Mesendoderm (in vitro differentiated cells): Measurements from ENCODE around the gene CD82.

ENCODE experiments used
- DNase-seq: peaks from one replicate; pipeline ENCODE4 v3.0.0; 2013
- H2AK5ac ChIP-seq: 2 replicates; pipeline ENCODE4 v1.6.1; 2013; ENCODE audit warnings: low read length, inconsistent platforms
- H2BK120ac ChIP-seq: 2 replicates; pipeline ENCODE4 v1.6.1; 2013; ENCODE audit warnings: low read depth, mild to moderate bottlenecking, low read length, moderate library complexity, mixed read lengths
- H2BK15ac ChIP-seq: replicated peaks from 2 replicates; pipeline ENCODE4 v1.6.1; 2013; ENCODE audit warnings: low read depth, mild to moderate bottlenecking, moderate library complexity
- H2BK5ac ChIP-seq: 2 replicates; pipeline ENCODE4 v1.6.1; 2013; ENCODE audit warnings: low read length, inconsistent platforms
- H3K18ac ChIP-seq: 2 replicates; pipeline ENCODE4 v1.6.1; 2013; ENCODE audit warnings: mild to moderate bottlenecking, low read length, mixed read lengths
- H3K23ac ChIP-seq: one replicate; pipeline ENCODE4 v1.6.1; 2013; ENCODE audit warnings: low read length
- H3K27ac ChIP-seq: 2 replicates; pipeline ENCODE4 v1.5.1; 2013; ENCODE audit warnings: low read depth, mild to moderate bottlenecking, inconsistent platforms, low read length, moderate library complexity
- H3K27me3 ChIP-seq: 2 replicates; pipeline ENCODE4 v1.6.1; 2013; ENCODE audit warnings: low read length, control low read depth, mild to moderate bottlenecking, inconsistent platforms; ENCODE audit not compliant: insufficient read depth, poor library complexity
- H3K36me3 ChIP-seq: 2 replicates; pipeline ENCODE4 v1.6.1; 2013; ENCODE audit warnings: low read length, inconsistent platforms; ENCODE audit not compliant: control insufficient read depth, insufficient read depth
- H3K4ac ChIP-seq: one replicate; pipeline ENCODE4 v1.6.1; 2013; ENCODE audit warnings: low read depth, mild to moderate bottlenecking, low read length, moderate library complexity
- H3K4me1 ChIP-seq: 2 replicates; pipeline ENCODE4 v1.6.1; 2013; ENCODE audit warnings: low read depth, low read length, inconsistent platforms; ENCODE audit not compliant: control insufficient read depth
- H3K4me2 ChIP-seq: 2 replicates; pipeline ENCODE4 v1.6.1; 2013; ENCODE audit warnings: low read length
- H3K4me3 ChIP-seq: 2 replicates; pipeline ENCODE4 v1.5.1; 2013; ENCODE audit warnings: mild to moderate bottlenecking, low read length
- H3K56ac ChIP-seq: one replicate; pipeline ENCODE4 v1.6.1; 2013; ENCODE audit warnings: low read length
- H3K79me1 ChIP-seq: 2 replicates; pipeline ENCODE4 v1.6.1; 2013; ENCODE audit warnings: low read length, inconsistent platforms
- H3K79me2 ChIP-seq: 2 replicates; pipeline ENCODE4 v1.6.1; 2013; ENCODE audit warnings: mild to moderate bottlenecking, low read length; ENCODE audit not compliant: control insufficient read depth, insufficient read depth
- H3K9ac ChIP-seq: 2 replicates; pipeline ENCODE4 v1.6.1; 2013; ENCODE audit warnings: low read length, inconsistent platforms
- H4K5ac ChIP-seq: one replicate; pipeline ENCODE4 v1.6.1; 2013; ENCODE audit warnings: low read length
- H4K8ac ChIP-seq: one replicate; pipeline ENCODE4 v1.6.1; 2013; ENCODE audit warnings: low read depth, mild to moderate bottlenecking, control low read depth, low read length, moderate library complexity
- WGBS: extraction: QIAGEN DNeasy Blood & Tissue Kit; methylation state at CpG from one replicate; pipeline ENCODE4 v1.1.7; 2013; ENCODE audit warnings: low lambda C conversion rate, missing lambda C conversion rate; ENCODE audit not compliant: insufficient coverage; ENCODE audit errors: extremely low coverage; 5-methylcytosine and 5-hydroxymethylcytosine counted together

Gene CD82

DNA sequence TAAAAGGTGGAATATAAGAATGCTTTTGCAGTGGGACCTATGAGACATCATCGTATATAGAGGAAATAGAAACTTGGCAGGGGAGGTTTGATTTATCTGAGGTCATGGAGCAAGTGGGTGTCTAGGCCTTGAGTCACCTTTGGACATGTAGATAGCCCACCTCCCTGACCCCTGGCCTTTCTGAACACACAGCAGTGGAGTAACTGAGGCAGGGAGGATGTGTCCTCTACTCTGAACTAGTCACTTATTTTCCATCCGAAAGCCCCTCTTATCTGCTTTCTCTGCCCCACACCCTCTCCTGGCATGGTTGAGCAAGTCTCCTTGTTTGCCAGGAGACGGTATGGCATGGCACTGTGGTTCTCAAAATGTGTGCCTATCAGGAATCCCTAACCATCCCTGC lies 7.9 kb downstream of the CD82 start:
- Histone ChIP-seq H3K27ac (no peak overlapping the region), H2BK120ac (no peak overlapping the region), H3K36me3 (no peaks in the 10 kb centered on the region), H3K4me3 (no peak overlapping the region), H3K79me2 (no peaks in the 10 kb centered on the region), H3K23ac (no peak overlapping the region), H3K56ac (no peak overlapping the region), H3K79me1 (no peaks in the 10 kb centered on the region), H2AK5ac (no peak overlapping the region), H3K4me2 (no peak overlapping the region), H2BK15ac (no peak overlapping the region), H3K9ac (no peak overlapping the region), H4K5ac (no peak overlapping the region), H4K8ac (no peak overlapping the region), H2BK5ac (no peak overlapping the region), H3K4me1 (no peaks in the 10 kb centered on the region), H3K4ac (no peak overlapping the region), H3K18ac (no peak overlapping the region), H3K27me3 (no peaks in the 10 kb centered on the region)
- WGBS, result no CpG with 5 or more reads among the region's 3 CpGs
- DNase-seq, result no peak

DNA sequence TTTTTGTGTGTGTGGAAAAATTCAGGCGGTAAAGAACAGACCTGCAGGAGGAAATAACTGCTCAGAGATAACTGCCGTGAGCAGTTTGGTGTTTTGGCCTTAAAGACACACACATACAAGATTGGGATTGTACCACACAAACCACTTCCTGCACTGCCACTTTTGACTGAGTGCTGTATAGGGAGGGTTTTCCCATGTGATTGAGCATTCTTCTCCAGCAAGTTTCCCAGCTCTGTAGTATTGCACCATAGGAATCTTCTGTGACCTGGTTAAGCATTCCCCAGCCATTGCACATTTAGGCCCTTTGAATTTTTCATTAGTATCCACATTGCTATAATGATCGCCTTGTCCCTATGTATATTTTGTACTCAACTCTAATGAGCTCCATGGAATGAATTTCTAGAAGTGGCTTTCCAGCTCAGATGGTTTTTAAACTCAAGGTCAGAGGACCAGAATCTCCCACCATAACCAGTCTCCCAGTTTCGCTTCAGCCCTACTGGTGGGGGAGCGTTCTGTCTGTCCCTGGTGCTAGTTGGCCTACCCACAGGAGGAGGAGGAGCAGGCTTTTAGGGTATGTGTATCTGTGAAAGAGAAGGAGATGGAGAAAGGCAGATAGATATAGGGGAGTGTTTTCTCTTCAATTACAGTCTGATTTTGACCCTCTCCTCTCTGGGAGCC lies 9.3 kb downstream of the CD82 start:
- no peak overlapping the region for H2BK15ac ChIP-seq
- H3K27me3 ChIP-seq, result no peaks in the 10 kb centered on the region
- H3K4me3 ChIP-seq, result no peak overlapping the region
- no peak overlapping the region for H3K56ac ChIP-seq
- no peak overlapping the region for H3K4ac ChIP-seq
- no peaks in the 10 kb centered on the region for H3K4me1 ChIP-seq
- H4K5ac ChIP-seq, result no peak overlapping the region
- no peak overlapping the region for H4K8ac ChIP-seq
- no peaks in the 10 kb centered on the region for H3K79me1 ChIP-seq
- no peak overlapping the region for H3K4me2 ChIP-seq
- no peaks in the 10 kb centered on the region for H3K79me2 ChIP-seq
- H3K23ac ChIP-seq, result no peak overlapping the region
- no peak overlapping the region for H2BK5ac ChIP-seq
- no peak overlapping the region for H3K27ac ChIP-seq
- H2AK5ac ChIP-seq, result no peak overlapping the region
- no peak for DNase-seq
- no peak overlapping the region for H2BK120ac ChIP-seq
- no peak overlapping the region for H3K9ac ChIP-seq
- H3K18ac ChIP-seq, result no peak overlapping the region
- WGBS, result no CpG with 5 or more reads among the region's 5 CpGs
- H3K36me3 ChIP-seq, result no peaks in the 10 kb centered on the region

DNA sequence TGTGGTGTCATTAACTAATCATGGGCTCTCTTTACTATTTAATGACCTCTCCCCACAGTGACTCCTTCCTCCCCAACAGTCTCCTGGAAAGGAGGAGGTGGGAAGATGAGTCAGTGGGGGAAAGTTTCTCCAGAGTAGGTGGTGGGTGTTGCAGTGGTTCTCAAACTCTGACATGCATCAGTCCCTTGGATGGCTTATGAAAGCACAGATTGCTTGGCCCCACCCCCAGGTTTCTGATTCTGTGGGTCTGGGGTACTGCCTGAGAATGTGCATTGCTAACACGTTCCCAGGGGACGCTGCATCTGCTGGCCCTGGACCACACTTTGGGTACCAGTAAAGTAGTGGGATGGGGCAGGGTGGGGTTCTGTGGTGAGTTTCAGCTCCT lies 9.8 kb downstream of the CD82 start:
- Histone ChIP-seq H4K8ac (no peak overlapping the region), H2BK120ac (no peak overlapping the region), H3K18ac (no peak overlapping the region), H2AK5ac (no peak overlapping the region), H3K79me1 (no peaks in the 10 kb centered on the region), H3K79me2 (no peaks in the 10 kb centered on the region), H4K5ac (no peak overlapping the region), H3K4me1 (no peaks in the 10 kb centered on the region), H2BK5ac (no peak overlapping the region), H3K4me2 (no peak overlapping the region), H3K27me3 (no peaks in the 10 kb centered on the region), H3K4ac (no peak overlapping the region), H3K56ac (no peak overlapping the region), H3K23ac (no peak overlapping the region), H2BK15ac (no peak overlapping the region), H3K36me3 (no peaks in the 10 kb centered on the region), H3K27ac (no peak overlapping the region), H3K4me3 (no peak overlapping the region), H3K9ac (no peak overlapping the region)
- no CpG with 5 or more reads among the region's 2 CpGs for WGBS
- DNase-seq, result no peak

DNA sequence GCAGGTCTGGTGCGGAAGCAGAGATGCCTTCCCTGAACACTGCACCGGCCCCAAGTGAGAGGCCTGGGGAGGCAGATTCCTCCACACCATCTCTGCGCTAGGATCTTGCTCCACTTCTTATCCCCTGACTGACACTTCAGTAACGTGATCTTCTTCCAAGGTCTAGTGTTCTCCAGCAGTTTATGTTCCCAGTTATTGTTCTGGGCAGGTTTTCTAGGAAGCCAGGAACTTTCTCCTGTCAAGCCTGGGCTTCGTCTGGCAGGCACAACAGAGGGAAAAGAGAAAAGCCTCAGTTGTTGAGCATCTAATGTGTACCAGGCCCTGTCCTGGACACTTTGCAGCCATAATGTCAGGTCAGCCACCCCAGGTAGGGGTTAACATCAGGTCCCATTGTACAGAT lies 10.5 kb downstream of the CD82 start:
- Histone ChIP-seq H3K36me3 (no peaks in the 10 kb centered on the region), H3K23ac (no peak overlapping the region), H3K27me3 (no peaks in the 10 kb centered on the region), H2BK15ac (no peak overlapping the region), H3K4me1 (no peaks in the 10 kb centered on the region), H3K79me1 (no peaks in the 10 kb centered on the region), H3K18ac (no peak overlapping the region), H3K27ac (no peak overlapping the region), H3K4me3 (no peak overlapping the region), H2BK120ac (no peak overlapping the region), H4K8ac (no peak overlapping the region), H2BK5ac (no peak overlapping the region), H3K4ac (no peak overlapping the region), H3K56ac (no peak overlapping the region), H3K4me2 (no peak overlapping the region), H2AK5ac (no peak overlapping the region), H3K9ac (no peak overlapping the region), H4K5ac (no peak overlapping the region), H3K79me2 (no peaks in the 10 kb centered on the region)
- no peak for DNase-seq
- no CpG with 5 or more reads among the region's 5 CpGs for WGBS

DNA sequence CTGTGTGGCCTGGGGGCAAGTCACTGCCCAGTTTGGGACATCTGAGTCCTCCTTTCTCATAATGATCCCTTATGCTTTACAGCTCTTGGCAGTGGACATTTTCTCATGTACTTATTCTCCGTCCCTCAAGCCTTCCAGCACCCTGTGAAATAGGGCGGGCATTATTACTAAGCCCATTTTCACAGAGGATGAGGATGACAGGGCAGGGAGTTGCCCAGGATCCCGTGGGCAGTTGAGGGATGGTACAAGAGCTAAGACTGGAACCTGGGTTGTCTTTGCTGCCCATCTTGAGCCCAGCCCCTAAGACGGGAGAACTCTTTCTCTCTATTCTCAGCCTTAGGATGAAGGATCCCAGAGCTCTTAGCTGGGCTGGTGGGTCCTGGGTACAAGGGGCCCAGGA lies 11.2 kb downstream of the CD82 start:
- no peaks in the 10 kb centered on the region for H3K79me2 ChIP-seq
- no peak overlapping the region for H2BK15ac ChIP-seq
- H3K79me1 ChIP-seq, result no peaks in the 10 kb centered on the region
- no peak overlapping the region for H3K27ac ChIP-seq
- H3K4me1 ChIP-seq, result no peaks in the 10 kb centered on the region
- H3K18ac ChIP-seq, result no peak overlapping the region
- H3K4ac ChIP-seq, result no peak overlapping the region
- H3K56ac ChIP-seq, result no peak overlapping the region
- H3K27me3 ChIP-seq, result no peaks in the 10 kb centered on the region
- H4K5ac ChIP-seq, result no peak overlapping the region
- H3K4me2 ChIP-seq, result no peak overlapping the region
- WGBS, result no CpG with 5 or more reads among the region's 4 CpGs
- no peak overlapping the region for H2BK120ac ChIP-seq
- no peak overlapping the region for H3K4me3 ChIP-seq
- no peak overlapping the region for H4K8ac ChIP-seq
- DNase-seq, result no peak
- no peak overlapping the region for H3K9ac ChIP-seq
- no peak overlapping the region for H3K23ac ChIP-seq
- no peak overlapping the region for H2BK5ac ChIP-seq
- no peak overlapping the region for H2AK5ac ChIP-seq
- no peaks in the 10 kb centered on the region for H3K36me3 ChIP-seq

DNA sequence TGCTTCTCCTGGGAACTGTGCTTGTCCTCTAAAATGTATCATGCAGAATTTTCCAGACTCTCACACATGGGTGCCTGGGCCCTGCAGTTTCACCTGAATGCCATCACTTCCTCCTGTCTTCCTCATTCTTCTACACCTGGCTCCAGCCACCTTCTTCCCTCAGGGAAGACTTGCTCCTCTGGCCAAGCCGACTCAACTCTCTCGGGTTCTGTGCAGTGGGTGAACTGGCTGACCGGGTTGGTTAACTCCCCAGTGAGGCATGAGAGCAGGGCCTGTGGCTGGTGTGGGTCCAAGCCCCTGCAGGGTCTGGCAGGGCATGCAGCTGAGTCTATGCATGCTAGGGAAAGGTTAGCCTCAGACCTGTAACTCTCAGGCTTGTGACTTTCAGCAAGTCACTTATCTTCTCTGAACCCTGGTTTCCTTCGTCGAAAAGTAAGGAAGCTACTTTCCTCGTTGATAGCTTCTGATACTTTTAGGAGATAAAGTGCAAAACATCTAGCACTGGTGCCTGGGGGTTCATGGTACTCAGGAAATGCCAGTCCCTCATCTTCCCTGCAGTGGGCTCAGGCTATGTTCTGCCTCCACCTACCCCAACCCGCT lies 11.9 kb downstream of the CD82 start:
- Histone ChIP-seq H2BK15ac (no peak overlapping the region), H3K36me3 (no peaks in the 10 kb centered on the region), H3K27ac (no peak overlapping the region), H3K9ac (no peak overlapping the region), H3K27me3 (no peaks in the 10 kb centered on the region), H3K4me1 (no peaks in the 10 kb centered on the region), H3K4me2 (no peak overlapping the region), H3K4ac (no peak overlapping the region), H3K56ac (no peak overlapping the region), H3K79me1 (no peaks in the 10 kb centered on the region), H3K23ac (no peak overlapping the region), H2AK5ac (no peak overlapping the region), H2BK120ac (no peak overlapping the region), H2BK5ac (no peak overlapping the region), H4K5ac (no peak overlapping the region), H3K79me2 (no peaks in the 10 kb centered on the region), H3K18ac (no peak overlapping the region), H4K8ac (no peak overlapping the region), H3K4me3 (no peak overlapping the region)
- DNase-seq, result no peak
- no CpG with 5 or more reads among the region's 7 CpGs for WGBS
